ENCODE results near the gene LBH. TPM values are rescaled to one million over a fixed set of nuclear protein-coding genes. Genes with fewer than 3 reads are reported as not detected.

The LBH gene
- total RNA-seq, 1 donor from 2014 or later, result 137 TPM

DNA sequence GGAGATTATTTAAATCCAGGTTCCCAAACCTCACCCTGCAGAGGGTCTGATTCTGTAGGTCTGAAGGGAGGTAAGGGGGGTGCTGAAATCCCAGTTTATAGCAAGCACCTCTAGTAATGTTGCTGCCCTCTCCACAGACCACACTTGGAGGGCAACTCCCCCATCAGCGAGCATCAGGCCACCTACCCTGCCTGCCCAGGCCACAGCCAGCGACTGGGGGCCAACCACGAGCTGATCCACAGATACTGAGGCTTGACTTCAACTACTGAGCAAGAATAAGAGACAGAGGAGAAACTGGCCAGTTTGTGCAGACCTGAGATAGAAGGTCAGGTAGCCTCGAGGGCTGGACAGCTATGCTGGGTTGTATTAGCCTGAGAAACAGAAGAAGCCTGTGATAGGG lies 36.3 kb upstream of the LBH start:
- TF ChIP-seq, protein P1, sequence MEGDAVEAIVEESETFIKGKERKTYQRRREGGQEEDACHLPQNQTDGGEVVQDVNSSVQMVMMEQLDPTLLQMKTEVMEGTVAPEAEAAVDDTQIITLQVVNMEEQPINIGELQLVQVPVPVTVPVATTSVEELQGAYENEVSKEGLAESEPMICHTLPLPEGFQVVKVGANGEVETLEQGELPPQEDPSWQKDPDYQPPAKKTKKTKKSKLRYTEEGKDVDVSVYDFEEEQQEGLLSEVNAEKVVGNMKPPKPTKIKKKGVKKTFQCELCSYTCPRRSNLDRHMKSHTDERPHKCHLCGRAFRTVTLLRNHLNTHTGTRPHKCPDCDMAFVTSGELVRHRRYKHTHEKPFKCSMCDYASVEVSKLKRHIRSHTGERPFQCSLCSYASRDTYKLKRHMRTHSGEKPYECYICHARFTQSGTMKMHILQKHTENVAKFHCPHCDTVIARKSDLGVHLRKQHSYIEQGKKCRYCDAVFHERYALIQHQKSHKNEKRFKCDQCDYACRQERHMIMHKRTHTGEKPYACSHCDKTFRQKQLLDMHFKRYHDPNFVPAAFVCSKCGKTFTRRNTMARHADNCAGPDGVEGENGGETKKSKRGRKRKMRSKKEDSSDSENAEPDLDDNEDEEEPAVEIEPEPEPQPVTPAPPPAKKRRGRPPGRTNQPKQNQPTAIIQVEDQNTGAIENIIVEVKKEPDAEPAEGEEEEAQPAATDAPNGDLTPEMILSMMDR (IDR thresholded peaks at IDR 0.05; ENCODE audit: unreplicated experiment), result no peak
- Mint-ChIP-seq H3K36me3 (ENCODE audit: low read depth, unreplicated experiment) (peaks cover 5% of the 10 kb centered on the region), H3K27ac (ENCODE audit: unreplicated experiment) (no peak overlapping the region), H3K4me1 (ENCODE audit: unreplicated experiment) (no peaks in the 10 kb centered on the region), H3K27me3 (ENCODE audit: unreplicated experiment) (peaks cover 5% of the 10 kb centered on the region), H3K4me3 (ENCODE audit: unreplicated experiment) (no peak overlapping the region), H3K9me3 (ENCODE audit: unreplicated experiment) (no peaks in the 10 kb centered on the region)
- no peak for DNase-seq (ENCODE audit: low spot score)

DNA sequence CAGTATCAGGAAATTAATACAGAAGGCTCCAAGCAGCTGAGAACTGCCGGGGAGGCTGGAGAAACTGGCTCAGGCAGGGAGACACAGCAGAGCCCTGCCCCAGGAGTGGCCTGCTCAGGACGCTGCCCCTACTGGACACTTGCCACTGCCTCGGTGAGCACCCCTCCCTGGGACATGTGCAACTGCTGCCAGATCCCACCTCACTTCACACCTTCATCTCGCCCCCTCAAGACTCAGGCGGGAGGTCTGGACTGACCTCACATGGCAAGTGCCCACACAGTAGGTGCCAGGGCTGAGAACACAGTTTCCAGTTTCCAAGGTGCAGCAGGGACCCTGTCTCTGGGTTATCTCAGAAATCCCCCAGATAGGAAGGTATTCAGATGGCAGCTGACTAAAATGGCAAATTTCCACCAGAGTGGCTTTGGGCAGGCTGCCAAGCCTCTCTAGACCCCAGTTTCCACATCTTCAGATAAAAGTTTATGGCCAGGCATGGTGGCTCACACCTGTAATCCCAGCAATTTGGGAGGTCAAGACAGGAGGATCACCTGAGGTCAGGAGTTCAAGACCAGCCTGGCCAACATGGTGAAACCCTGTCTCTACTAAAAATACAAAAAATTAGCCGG lies 33.7 kb upstream of the LBH start:
- no peaks in the 10 kb centered on the region for H3K36me3 Mint-ChIP-seq (ENCODE audit: low read depth, unreplicated experiment)
- TF ChIP-seq, protein P1 (IDR thresholded peaks at IDR 0.05; ENCODE audit: unreplicated experiment), result no peak
- peaks cover 2% of the 10 kb centered on the region for H3K27me3 Mint-ChIP-seq (ENCODE audit: unreplicated experiment)
- no peaks in the 10 kb centered on the region for H3K9me3 Mint-ChIP-seq (ENCODE audit: unreplicated experiment)
- H3K4me3 Mint-ChIP-seq (ENCODE audit: unreplicated experiment), result no peak overlapping the region
- DNase-seq (ENCODE audit: low spot score), result peak; percentile 25
- no peak overlapping the region for H3K27ac Mint-ChIP-seq (ENCODE audit: unreplicated experiment)
- H3K4me1 Mint-ChIP-seq (ENCODE audit: unreplicated experiment), result no peaks in the 10 kb centered on the region

DNA sequence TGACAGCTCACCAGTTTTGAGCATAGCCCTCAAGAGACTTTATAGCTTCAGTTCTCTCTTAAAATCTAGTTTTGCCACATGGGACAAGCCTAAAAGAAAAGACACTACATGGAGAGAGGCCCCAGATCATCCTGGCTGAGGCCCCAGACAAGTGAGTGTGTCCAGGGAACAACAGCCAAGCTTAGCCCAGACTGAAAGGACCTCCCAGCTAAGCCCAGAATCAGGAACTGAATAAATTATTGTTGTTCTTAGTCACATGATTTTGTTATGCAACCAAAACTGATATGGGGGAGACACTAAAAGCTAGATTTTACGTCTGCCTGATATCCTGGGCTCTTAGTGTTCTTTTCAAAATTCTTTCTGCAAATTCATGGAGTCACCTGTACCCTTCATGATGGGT lies 29.3 kb upstream of the LBH start:
- H3K4me3 Mint-ChIP-seq (ENCODE audit: unreplicated experiment), result no peak overlapping the region
- no peaks in the 10 kb centered on the region for H3K4me1 Mint-ChIP-seq (ENCODE audit: unreplicated experiment)
- no peaks in the 10 kb centered on the region for H3K36me3 Mint-ChIP-seq (ENCODE audit: low read depth, unreplicated experiment)
- H3K27ac Mint-ChIP-seq (ENCODE audit: unreplicated experiment), result no peak overlapping the region
- TF ChIP-seq, protein P1 (IDR thresholded peaks at IDR 0.05; ENCODE audit: unreplicated experiment), result no peak
- DNase-seq (ENCODE audit: low spot score), result no peak
- H3K27me3 Mint-ChIP-seq (ENCODE audit: unreplicated experiment), result no peaks in the 10 kb centered on the region
- no peaks in the 10 kb centered on the region for H3K9me3 Mint-ChIP-seq (ENCODE audit: unreplicated experiment)

DNA sequence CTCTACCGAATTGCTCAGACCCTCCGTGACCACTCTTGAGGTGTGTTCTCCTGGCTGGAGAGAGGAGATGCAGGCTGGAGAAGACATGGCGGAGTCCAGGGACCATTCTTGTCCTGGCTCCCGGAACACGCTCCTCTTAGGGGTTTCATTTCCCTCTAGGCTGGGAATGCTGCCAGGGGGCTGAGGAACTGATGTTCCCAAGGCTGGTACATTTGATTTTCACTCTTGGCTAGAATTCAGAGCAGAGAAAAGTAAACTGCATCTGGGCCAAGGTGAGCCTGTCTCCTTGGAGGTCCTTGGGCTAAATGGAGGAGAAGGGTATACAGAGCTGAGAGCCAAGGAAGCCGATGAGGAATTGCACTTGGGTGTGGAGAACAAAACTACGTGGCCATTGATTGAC lies 28.2 kb upstream of the LBH start:
- H3K9me3 Mint-ChIP-seq (ENCODE audit: unreplicated experiment), result no peaks in the 10 kb centered on the region
- TF ChIP-seq, protein P1 (IDR thresholded peaks at IDR 0.05; ENCODE audit: unreplicated experiment), result no peak
- no peak overlapping the region for H3K27ac Mint-ChIP-seq (ENCODE audit: unreplicated experiment)
- no peak overlapping the region for H3K4me3 Mint-ChIP-seq (ENCODE audit: unreplicated experiment)
- H3K27me3 Mint-ChIP-seq (ENCODE audit: unreplicated experiment), result no peaks in the 10 kb centered on the region
- no peaks in the 10 kb centered on the region for H3K4me1 Mint-ChIP-seq (ENCODE audit: unreplicated experiment)
- DNase-seq (ENCODE audit: low spot score), result no peak
- H3K36me3 Mint-ChIP-seq (ENCODE audit: low read depth, unreplicated experiment), result no peaks in the 10 kb centered on the region

DNA sequence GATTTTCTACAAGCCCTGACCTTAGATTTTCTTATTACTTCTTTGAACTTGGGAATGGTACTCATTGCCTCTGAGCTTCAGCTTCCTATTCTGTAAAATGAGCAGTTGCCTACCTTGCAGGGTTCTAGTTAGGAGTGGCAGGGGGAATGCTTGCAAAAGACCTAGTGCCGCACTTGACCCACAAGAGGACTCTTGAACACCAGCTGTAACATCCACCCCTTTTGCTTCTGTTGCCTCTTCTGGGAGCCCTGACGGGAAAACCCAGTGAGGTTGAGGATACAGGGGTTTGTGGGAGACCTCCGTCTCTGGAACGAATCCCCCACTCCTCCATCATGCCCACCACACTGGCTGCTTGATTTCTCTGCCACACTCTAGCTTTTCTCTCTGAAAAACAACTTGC lies 27.1 kb upstream of the LBH start:
- H3K27ac Mint-ChIP-seq (ENCODE audit: unreplicated experiment), result no peak overlapping the region
- H3K4me1 Mint-ChIP-seq (ENCODE audit: unreplicated experiment), result no peaks in the 10 kb centered on the region
- peaks cover 2% of the 10 kb centered on the region for H3K27me3 Mint-ChIP-seq (ENCODE audit: unreplicated experiment)
- H3K9me3 Mint-ChIP-seq (ENCODE audit: unreplicated experiment), result no peaks in the 10 kb centered on the region
- TF ChIP-seq, protein P1 (IDR thresholded peaks at IDR 0.05; ENCODE audit: unreplicated experiment), result no peak
- no peak overlapping the region for H3K4me3 Mint-ChIP-seq (ENCODE audit: unreplicated experiment)
- no peaks in the 10 kb centered on the region for H3K36me3 Mint-ChIP-seq (ENCODE audit: low read depth, unreplicated experiment)
- no peak for DNase-seq (ENCODE audit: low spot score)
